ENCODE measurements around the gene TLR7.
A peak's percentile ranks its signal among the peaks of the same experiment; 100 is the strongest.

Gene TLR7

GRCh38 chrX:12891915-12892506 lies 25.1 kb downstream of the TLR7 start:
- no peak for DNase-seq

GRCh38 chrX:12892716-12893115 lies 25.8 kb downstream of the TLR7 start:
- DNase-seq, result no peak

- DNase-seq, result no peak
These were observed 27.5 kb downstream of the TLR7 start for GRCh38 chrX:12894074-12895030.

- DNase-seq, result no peak
These were observed 29.0 kb downstream of the TLR7 start for GRCh38 chrX:12895866-12896265.

- DNase-seq, result no peak
These were observed 30.1 kb downstream of the TLR7 start for GRCh38 chrX:12896935-12897334.

- no peak for DNase-seq
These were observed 31.2 kb downstream of the TLR7 start for GRCh38 chrX:12898073-12898472.

- no peak for DNase-seq
These were observed 32.6 kb downstream of the TLR7 start for GRCh38 chrX:12899506-12899905.

- peak; percentile 3 for DNase-seq
These were observed 34.6 kb downstream of the TLR7 start for GRCh38 chrX:12901486-12901885.

GRCh38 chrX:12903646-12904045 lies 36.8 kb downstream of the TLR7 start:
- no peak for DNase-seq

GRCh38 chrX:12906046-12906761 lies 39.3 kb downstream of the TLR7 start, which contains the start of gene TLR8:
TLR8 (plus strand) TSS chrX:12906620; CDS start chrX:12906707, 87 bp downstream.
- DNase-seq, result no peak

GRCh38 chrX:12910423-12911121 lies 43.7 kb downstream of the TLR7 start:
- no peak for DNase-seq

GRCh38 chrX:12911122-12911470 lies 44.2 kb downstream of the TLR7 start:
- DNase-seq, result no peak

- no peak for DNase-seq
These were observed 46.1 kb downstream of the TLR7 start for GRCh38 chrX:12912791-12913482.

GRCh38 chrX:12917753-12918152 lies 50.9 kb downstream of the TLR7 start:
- DNase-seq, result no peak

GRCh38 chrX:12919051-12919450 lies 52.2 kb downstream of the TLR7 start:
- no peak for DNase-seq

GRCh38 chrX:12919620-12920019 lies 52.7 kb downstream of the TLR7 start:
- no peak for DNase-seq

GRCh38 chrX:12920990-12921389 lies 54.1 kb downstream of the TLR7 start:
- no peak for DNase-seq

GRCh38 chrX:12921886-12922598 lies 55.2 kb downstream of the TLR7 start:
- no peak for DNase-seq

GRCh38 chrX:12922599-12922919 lies 55.7 kb downstream of the TLR7 start:
- DNase-seq, result no peak

- no peak for DNase-seq
These were observed 62.8 kb downstream of the TLR7 start for GRCh38 chrX:12929701-12930100.

GRCh38 chrX:12930150-12930549 lies 63.3 kb downstream of the TLR7 start:
- DNase-seq, result no peak

GRCh38 chrX:12932244-12932643 lies 65.4 kb downstream of the TLR7 start:
- DNase-seq, result no peak

Data from amniotic stem cell (primary cell).